K562 (cell line): ENCODE measurements around the gene CMIP. TPM values are rescaled to one million over a fixed set of nuclear protein-coding genes. Genes with fewer than 3 reads are reported as not detected.

Experiments used
- ATF7 ChIP-seq: fragments of 450-650 bp; IDR thresholded peaks from 2 replicates; pipeline ENCODE4 v1.7.1; 2014; ENCODE audit warnings: mild to moderate bottlenecking, moderate library complexity
- CBFA2T2 ChIP-seq: fragments of 450-650 bp; conservative IDR thresholded peaks from 2 replicates; pipeline ENCODE4 v1.6.1; 2017; ENCODE audit warnings: mild to moderate bottlenecking
- LEF1 ChIP-seq: fragments of 450-650 bp; IDR thresholded peaks from 2 replicates; pipeline ENCODE4 v1.6.1; 2016; ENCODE audit warnings: mild to moderate bottlenecking
- MEIS2 ChIP-seq: fragments of 450-650 bp; IDR thresholded peaks from 2 replicates; pipeline ENCODE4 v1.6.1; 2014; ENCODE audit warnings: mild to moderate bottlenecking; ENCODE audit not compliant: partially characterized antibody
- MYC ChIP-seq, 2 experiments: fragments of 250-450 bp in 1 of 2; sonication (Bioruptor Pico) in 1 of 2; IDR thresholded peaks; 2 replicates each; pipeline versions ENCODE4 v1.5.1 to v1.6.1; 2012 to 2021; ENCODE audit warnings: low read depth in 2 of 2, borderline replicate concordance in 1 of 2, improper control_type of control experiment in 1 of 2, low read length in 1 of 2, mild to moderate bottlenecking in 1 of 2, moderate library complexity in 1 of 2
- NR0B1 ChIP-seq: fragments of 450-650 bp; IDR thresholded peaks from one replicate; pipeline ENCODE4 v1.6.1; 2018; ENCODE audit warnings: mild to moderate bottlenecking, moderate library complexity; ENCODE audit not compliant: partially characterized antibody
- NR2C1 ChIP-seq, 2 experiments: fragments of 450-650 bp; IDR thresholded peaks; 2 replicates each; pipeline ENCODE4 v1.6.1; 2017; ENCODE audit warnings: mild to moderate bottlenecking in 2 of 2, antibody characterized with exemption in 1 of 2, inconsistent platforms in 1 of 2, missing compliant biosample characterization in 1 of 2, missing genetic modification characterization in 1 of 2
- POLR2AphosphoS5 ChIP-seq: IDR thresholded peaks from 2 replicates; pipeline ENCODE4 v1.6.1; 2011; ENCODE audit warnings: mild to moderate bottlenecking, low read depth, low read length, moderate library complexity; ENCODE audit not compliant: control insufficient read depth, insufficient read depth
- STAT5B ChIP-seq: fragments of 250-450 bp; sonication (Bioruptor Pico); IDR thresholded peaks from 2 replicates; pipeline ENCODE4 v1.8.0; 2021; ENCODE audit warnings: mild to moderate bottlenecking, inconsistent platforms
- XRCC4 ChIP-seq: IDR thresholded peaks from one replicate; pipeline ENCODE4 v1.6.1; 2011; ENCODE audit not compliant: insufficient read depth, insufficient read length; ENCODE audit errors: extremely low read depth
- ZNF668 ChIP-seq: fragments of 250-450 bp; sonication (Bioruptor Pico); IDR thresholded peaks from 2 replicates; pipeline ENCODE4 v1.8.0; 2022; ENCODE audit warnings: mild to moderate bottlenecking, inconsistent platforms
- ZNF830 ChIP-seq: fragments of 250-450 bp; sonication (Bioruptor Pico); IDR thresholded peaks from 2 replicates; pipeline ENCODE4 v1.5.0; 2021; ENCODE audit warnings: mild to moderate bottlenecking
- polyA plus RNA-seq, 8 experiments: library from polyadenylated mRNA; depleted of rRNA in 4 of 8; stranded (reverse) in 5 of 8; unstranded in 3 of 8; fragments of >200 nt; fragmentation: Nextera tagmentation in 2 of 8; fragmentation: Illumina TruSeq in 1 of 8; extraction: Ambion mirVana in 2 of 8; extraction: Trizol in 1 of 8; gene quantifications; 2 replicates each; pipeline versions ENCODE4 v1.2.1 to v1.2.3, GENCODE V29; 2011 to 2014; ENCODE audit warnings: inconsistent platforms in 1 of 8, missing spikeins in 1 of 8
- total RNA-seq, 7 experiments: library from RNA; depleted of rRNA in 6 of 7; stranded (reverse); fragments of >200 nt in 6 of 7; fragmentation: Illumina TruSeq in 2 of 7; extraction: Trizol in 2 of 7; gene quantifications; 2 replicates each; pipeline versions ENCODE4 v1.2.1 to v1.2.3, GENCODE V29; 2011 to 2021; ENCODE audit warnings: low replicate concordance in 1 of 7
- TF ChIP-seq, protein P1 (sequence below): fragments of 200-600 bp; sonication (generic); IDR thresholded peaks from one replicate; pipeline ENCODE4 v1.6.1; 2012; ENCODE audit warnings: mild to moderate bottlenecking, low read depth, low read length, inconsistent platforms

CMIP gene
- total and polyA plus RNA-seq, 9 of the 15 experiments (the other 6 are each of a cell fraction or from before 2014, with no cell fraction given) = 0.94 to 82.5 (median 10.3) TPM

DNA sequence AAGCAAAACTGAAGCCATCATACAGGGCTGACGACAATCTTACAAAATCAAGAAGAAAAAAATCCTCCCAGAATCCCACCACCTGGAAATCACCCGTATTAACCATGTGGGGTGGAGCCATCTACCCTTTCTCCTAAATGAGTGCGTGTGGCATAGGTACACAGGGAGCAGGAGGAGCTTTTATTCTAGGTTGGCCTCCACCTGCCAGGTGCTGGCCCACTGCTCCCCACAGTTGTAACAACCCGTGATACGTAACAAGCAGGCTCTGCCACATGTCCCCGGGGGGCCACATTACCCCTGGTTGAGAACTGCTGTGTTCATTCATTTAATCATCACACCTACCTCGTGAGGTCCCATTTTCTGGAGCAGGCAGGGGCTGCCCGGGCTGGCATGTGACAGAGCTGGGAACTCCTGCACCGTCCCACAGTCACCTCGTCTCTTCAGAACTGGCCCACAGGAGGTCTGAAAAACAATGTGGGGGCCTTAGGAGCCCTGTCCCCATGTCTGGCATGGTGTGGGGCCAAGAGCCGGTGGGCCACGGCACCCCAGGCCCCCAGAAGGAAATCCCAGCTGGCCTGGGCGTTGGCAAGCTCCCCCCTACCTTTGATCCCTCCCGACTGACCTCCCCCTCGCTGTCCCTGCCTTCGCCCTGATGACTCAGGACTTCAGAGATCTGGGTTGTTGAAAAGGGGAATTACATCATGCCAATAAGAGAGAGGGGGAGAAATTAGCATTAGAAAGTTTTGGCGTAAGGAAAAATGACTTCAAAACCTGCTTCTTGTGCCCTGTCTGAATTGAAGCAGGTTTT lies 12.9 kb downstream of the CMIP start (continued):
- peak; percentile 96 for TF ChIP-seq ATF7
- no peak for TF ChIP-seq NR0B1
- no peak for TF ChIP-seq XRCC4
- TF ChIP-seq CBFA2T2 = no peak
- peak; percentile 81 for TF ChIP-seq LEF1
- TF ChIP-seq, protein P1, sequence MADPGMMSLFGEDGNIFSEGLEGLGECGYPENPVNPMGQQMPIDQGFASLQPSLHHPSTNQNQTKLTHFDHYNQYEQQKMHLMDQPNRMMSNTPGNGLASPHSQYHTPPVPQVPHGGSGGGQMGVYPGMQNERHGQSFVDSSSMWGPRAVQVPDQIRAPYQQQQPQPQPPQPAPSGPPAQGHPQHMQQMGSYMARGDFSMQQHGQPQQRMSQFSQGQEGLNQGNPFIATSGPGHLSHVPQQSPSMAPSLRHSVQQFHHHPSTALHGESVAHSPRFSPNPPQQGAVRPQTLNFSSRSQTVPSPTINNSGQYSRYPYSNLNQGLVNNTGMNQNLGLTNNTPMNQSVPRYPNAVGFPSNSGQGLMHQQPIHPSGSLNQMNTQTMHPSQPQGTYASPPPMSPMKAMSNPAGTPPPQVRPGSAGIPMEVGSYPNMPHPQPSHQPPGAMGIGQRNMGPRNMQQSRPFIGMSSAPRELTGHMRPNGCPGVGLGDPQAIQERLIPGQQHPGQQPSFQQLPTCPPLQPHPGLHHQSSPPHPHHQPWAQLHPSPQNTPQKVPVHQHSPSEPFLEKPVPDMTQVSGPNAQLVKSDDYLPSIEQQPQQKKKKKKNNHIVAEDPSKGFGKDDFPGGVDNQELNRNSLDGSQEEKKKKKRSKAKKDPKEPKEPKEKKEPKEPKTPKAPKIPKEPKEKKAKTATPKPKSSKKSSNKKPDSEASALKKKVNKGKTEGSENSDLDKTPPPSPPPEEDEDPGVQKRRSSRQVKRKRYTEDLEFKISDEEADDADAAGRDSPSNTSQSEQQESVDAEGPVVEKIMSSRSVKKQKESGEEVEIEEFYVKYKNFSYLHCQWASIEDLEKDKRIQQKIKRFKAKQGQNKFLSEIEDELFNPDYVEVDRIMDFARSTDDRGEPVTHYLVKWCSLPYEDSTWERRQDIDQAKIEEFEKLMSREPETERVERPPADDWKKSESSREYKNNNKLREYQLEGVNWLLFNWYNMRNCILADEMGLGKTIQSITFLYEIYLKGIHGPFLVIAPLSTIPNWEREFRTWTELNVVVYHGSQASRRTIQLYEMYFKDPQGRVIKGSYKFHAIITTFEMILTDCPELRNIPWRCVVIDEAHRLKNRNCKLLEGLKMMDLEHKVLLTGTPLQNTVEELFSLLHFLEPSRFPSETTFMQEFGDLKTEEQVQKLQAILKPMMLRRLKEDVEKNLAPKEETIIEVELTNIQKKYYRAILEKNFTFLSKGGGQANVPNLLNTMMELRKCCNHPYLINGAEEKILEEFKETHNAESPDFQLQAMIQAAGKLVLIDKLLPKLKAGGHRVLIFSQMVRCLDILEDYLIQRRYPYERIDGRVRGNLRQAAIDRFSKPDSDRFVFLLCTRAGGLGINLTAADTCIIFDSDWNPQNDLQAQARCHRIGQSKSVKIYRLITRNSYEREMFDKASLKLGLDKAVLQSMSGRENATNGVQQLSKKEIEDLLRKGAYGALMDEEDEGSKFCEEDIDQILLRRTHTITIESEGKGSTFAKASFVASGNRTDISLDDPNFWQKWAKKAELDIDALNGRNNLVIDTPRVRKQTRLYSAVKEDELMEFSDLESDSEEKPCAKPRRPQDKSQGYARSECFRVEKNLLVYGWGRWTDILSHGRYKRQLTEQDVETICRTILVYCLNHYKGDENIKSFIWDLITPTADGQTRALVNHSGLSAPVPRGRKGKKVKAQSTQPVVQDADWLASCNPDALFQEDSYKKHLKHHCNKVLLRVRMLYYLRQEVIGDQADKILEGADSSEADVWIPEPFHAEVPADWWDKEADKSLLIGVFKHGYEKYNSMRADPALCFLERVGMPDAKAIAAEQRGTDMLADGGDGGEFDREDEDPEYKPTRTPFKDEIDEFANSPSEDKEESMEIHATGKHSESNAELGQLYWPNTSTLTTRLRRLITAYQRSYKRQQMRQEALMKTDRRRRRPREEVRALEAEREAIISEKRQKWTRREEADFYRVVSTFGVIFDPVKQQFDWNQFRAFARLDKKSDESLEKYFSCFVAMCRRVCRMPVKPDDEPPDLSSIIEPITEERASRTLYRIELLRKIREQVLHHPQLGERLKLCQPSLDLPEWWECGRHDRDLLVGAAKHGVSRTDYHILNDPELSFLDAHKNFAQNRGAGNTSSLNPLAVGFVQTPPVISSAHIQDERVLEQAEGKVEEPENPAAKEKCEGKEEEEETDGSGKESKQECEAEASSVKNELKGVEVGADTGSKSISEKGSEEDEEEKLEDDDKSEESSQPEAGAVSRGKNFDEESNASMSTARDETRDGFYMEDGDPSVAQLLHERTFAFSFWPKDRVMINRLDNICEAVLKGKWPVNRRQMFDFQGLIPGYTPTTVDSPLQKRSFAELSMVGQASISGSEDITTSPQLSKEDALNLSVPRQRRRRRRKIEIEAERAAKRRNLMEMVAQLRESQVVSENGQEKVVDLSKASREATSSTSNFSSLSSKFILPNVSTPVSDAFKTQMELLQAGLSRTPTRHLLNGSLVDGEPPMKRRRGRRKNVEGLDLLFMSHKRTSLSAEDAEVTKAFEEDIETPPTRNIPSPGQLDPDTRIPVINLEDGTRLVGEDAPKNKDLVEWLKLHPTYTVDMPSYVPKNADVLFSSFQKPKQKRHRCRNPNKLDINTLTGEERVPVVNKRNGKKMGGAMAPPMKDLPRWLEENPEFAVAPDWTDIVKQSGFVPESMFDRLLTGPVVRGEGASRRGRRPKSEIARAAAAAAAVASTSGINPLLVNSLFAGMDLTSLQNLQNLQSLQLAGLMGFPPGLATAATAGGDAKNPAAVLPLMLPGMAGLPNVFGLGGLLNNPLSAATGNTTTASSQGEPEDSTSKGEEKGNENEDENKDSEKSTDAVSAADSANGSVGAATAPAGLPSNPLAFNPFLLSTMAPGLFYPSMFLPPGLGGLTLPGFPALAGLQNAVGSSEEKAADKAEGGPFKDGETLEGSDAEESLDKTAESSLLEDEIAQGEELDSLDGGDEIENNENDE = no peak
- peak; percentile 55; the same call in 1 of the 2 replicates for TF ChIP-seq MYC (IDR thresholded peaks at IDR 0.05; ENCODE audit: low read depth, low read length)
- no peak for TF ChIP-seq MYC (CRISPR knock-in tag; IDR thresholded peaks at IDR 0.05; ENCODE audit: borderline replicate concordance, low read depth)
- TF ChIP-seq ZNF830 (CRISPR knock-in tag) = no peak
- no peak for TF ChIP-seq ZNF668 (CRISPR knock-in tag)
- 0 out of 2 replicates have a peak, but pooled peaks have one; percentile 32 for TF ChIP-seq POLR2AphosphoS5
- peak; percentile 61 for TF ChIP-seq MEIS2
- TF ChIP-seq STAT5B (CRISPR knock-in tag) = no peak
- no peak for TF ChIP-seq NR2C1 (IDR thresholded peaks at IDR 0.05)
- TF ChIP-seq NR2C1 (tag; IDR thresholded peaks at IDR 0.05) = peak; percentile 19
